HCT116 (cell line): ENCODE measurements around the gene CHP2. TPM values are rescaled to one million over a fixed set of nuclear protein-coding genes. Genes with fewer than 3 reads are reported as not detected.

ENCODE experiments used
- total RNA-seq: library from RNA; stranded (reverse); gene quantifications from one replicate; pipeline ENCODE4 v1.2.1, GENCODE V29; 2021; ENCODE audit not compliant: unreplicated experiment

CHP2 gene
- total RNA-seq, 1 experiment from 2014 or later = not detected

Other genes starting within 250 kb of the CHP2 start
- gene GGA2, start 244.5 kb upstream of the CHP2 start, total RNA-seq = 68.3 TPM
- gene EARS2, start 197.7 kb upstream of the CHP2 start, total RNA-seq = 35.6 TPM
- 89.6 TPM for gene UBFD1, start 197.3 kb upstream of the CHP2 start, total RNA-seq
- gene NDUFAB1, start 158.7 kb upstream of the CHP2 start, total RNA-seq = 169 TPM
- 15.6 TPM for gene PALB2, start 113.7 kb upstream of the CHP2 start, total RNA-seq
- gene DCTN5, start 113.6 kb upstream of the CHP2 start, total RNA-seq = 42.9 TPM
- gene PLK1, start 76.1 kb upstream of the CHP2 start, total RNA-seq = 144 TPM
- 0.47 TPM for gene ERN2, start 41.8 kb upstream of the CHP2 start, total RNA-seq
- 0.89 TPM for gene PRKCB, start 81.0 kb downstream of the CHP2 start, total RNA-seq